Breast epithelium (tissue), 3 donors: ENCODE results near the gene KIRREL2.

ENCODE experiments used
- POLR2A ChIP-seq: fragments of 450-650 bp; IDR thresholded peaks from one replicate; pipeline ENCODE4 v1.6.1; 2016; ENCODE audit warnings: antibody characterized with exemption, mild to moderate bottlenecking, moderate library complexity
- POLR2AphosphoS5 ChIP-seq, 3 donors: sonication (generic); formaldehyde crosslinking; IDR thresholded peaks; one replicate each; pipeline ENCODE4 v1.6.1; 2017; ENCODE audit warnings: antibody characterized with exemption in 3 of 3
- TF ChIP-seq, protein P1 (sequence below), 3 donors: fragments of 450-650 bp; IDR thresholded peaks; one replicate each; pipeline ENCODE4 v1.5.1; 2016 to 2017; ENCODE audit warnings: antibody characterized with exemption in 3 of 3, mild to moderate bottlenecking in 3 of 3, moderate library complexity in 3 of 3

DNA sequence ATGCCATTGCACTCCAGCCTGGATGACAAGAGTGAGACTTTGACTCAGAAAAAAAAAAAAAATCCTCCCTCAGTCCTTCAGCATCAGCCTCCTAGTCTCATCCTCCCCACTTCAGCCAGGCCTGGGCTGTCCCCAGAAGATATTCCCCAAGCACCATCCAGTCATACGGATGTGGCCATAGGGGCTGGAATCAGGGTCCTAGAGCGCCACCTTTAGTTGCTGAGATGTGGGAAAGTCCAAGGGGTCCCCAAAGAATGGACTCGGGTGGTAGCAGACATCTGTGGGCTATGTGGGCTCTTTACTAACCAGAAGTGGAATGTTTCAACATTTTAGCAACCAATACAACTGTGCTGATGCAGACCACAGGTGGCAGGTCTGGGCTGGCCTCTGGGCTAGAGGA lies 54.5 kb downstream of the KIRREL2 start:
- TF ChIP-seq, protein P1, sequence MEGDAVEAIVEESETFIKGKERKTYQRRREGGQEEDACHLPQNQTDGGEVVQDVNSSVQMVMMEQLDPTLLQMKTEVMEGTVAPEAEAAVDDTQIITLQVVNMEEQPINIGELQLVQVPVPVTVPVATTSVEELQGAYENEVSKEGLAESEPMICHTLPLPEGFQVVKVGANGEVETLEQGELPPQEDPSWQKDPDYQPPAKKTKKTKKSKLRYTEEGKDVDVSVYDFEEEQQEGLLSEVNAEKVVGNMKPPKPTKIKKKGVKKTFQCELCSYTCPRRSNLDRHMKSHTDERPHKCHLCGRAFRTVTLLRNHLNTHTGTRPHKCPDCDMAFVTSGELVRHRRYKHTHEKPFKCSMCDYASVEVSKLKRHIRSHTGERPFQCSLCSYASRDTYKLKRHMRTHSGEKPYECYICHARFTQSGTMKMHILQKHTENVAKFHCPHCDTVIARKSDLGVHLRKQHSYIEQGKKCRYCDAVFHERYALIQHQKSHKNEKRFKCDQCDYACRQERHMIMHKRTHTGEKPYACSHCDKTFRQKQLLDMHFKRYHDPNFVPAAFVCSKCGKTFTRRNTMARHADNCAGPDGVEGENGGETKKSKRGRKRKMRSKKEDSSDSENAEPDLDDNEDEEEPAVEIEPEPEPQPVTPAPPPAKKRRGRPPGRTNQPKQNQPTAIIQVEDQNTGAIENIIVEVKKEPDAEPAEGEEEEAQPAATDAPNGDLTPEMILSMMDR (IDR thresholded peaks at IDR 0.05), result no peak
- no peak for TF ChIP-seq POLR2AphosphoS5 (IDR thresholded peaks at IDR 0.05)
- TF ChIP-seq POLR2A, result no peak
